Testis (tissue), 3 donors: ENCODE data around the gene FLT4. TPM values are rescaled to one million over a fixed set of nuclear protein-coding genes. Genes with fewer than 3 reads are reported as not detected.

Source experiments
- DNase-seq: peaks from one replicate; pipeline ENCODE4 v3.0.0-alpha.2; 2019
- H3K27ac ChIP-seq, 2 donors: fragments of 200-600 bp; sonication (generic); one replicate each; pipeline ENCODE4 v1.5.1; 2019
- H3K27me3 ChIP-seq: fragments of 200-600 bp; sonication (generic); one replicate; pipeline ENCODE4 v1.5.1; 2019
- H3K36me3 ChIP-seq: fragments of 200-600 bp; sonication (generic); one replicate; pipeline ENCODE4 v1.5.1; 2017; ENCODE audit warnings: low read depth; ENCODE audit errors: missing control alignments
- H3K4me1 ChIP-seq: fragments of 200-600 bp; sonication (generic); one replicate; pipeline ENCODE4 v1.5.1; 2019
- H3K4me3 ChIP-seq, 2 donors: fragments of 200-600 bp; sonication (generic); one replicate each; pipeline ENCODE4 v1.5.1; 2017 to 2019
- H3K9me3 ChIP-seq: fragments of 200-600 bp; sonication (generic); one replicate; pipeline ENCODE4 v1.5.1; 2017
- POLR2A ChIP-seq: fragments of 450-650 bp; IDR thresholded peaks from one replicate; pipeline ENCODE4 v1.6.1; 2017; ENCODE audit warnings: antibody characterized with exemption, mild to moderate bottlenecking, moderate library complexity
- WGBS, 2 donors: methylation state at CpG; one replicate each; pipeline ENCODE4 v1.1.5; 2018; 5-methylcytosine and 5-hydroxymethylcytosine counted together
- intact Hi-C: fragments of 100-400 bp; cut with DNase I; formaldehyde crosslinking; loops from one replicate; pipeline ENCODE4 v1.15.1; 2023; ENCODE audit warnings: low total_unique reads
- polyA plus RNA-seq: library from polyadenylated mRNA; stranded (reverse); fragments of 350-450 nt; fragmentation: Illumina TruSeq; extraction: RNeasy Lipid Tissue Mini Kit (QIAGEN cat#74804); gene quantifications from one replicate; pipeline ENCODE4 v1.2.3, GENCODE V29; 2014; ENCODE audit warnings: low read depth, low replicate concordance; ENCODE audit not compliant: insufficient read depth
- total RNA-seq, 2 donors: library from RNA; depleted of rRNA; stranded (reverse); fragments of >200 nt; gene quantifications; one replicate each; pipeline ENCODE4 v1.2.3, GENCODE V29; 2016
- TF ChIP-seq, protein P1 (sequence below), 3 experiments: fragments of 450-650 bp in 2 of 3; fragments of 200-600 bp in 1 of 3; sonication (generic) in 1 of 3; IDR thresholded peaks; one replicate each; pipeline ENCODE4 v1.5.1; 2016 to 2019; ENCODE audit warnings: antibody characterized with exemption in 3 of 3, mild to moderate bottlenecking in 2 of 3, moderate library complexity in 1 of 3

Gene FLT4
- total and polyA plus RNA-seq, 3 donors from 2014 or later: 11.9 to 24.2 (median 23.5) TPM

DNA sequence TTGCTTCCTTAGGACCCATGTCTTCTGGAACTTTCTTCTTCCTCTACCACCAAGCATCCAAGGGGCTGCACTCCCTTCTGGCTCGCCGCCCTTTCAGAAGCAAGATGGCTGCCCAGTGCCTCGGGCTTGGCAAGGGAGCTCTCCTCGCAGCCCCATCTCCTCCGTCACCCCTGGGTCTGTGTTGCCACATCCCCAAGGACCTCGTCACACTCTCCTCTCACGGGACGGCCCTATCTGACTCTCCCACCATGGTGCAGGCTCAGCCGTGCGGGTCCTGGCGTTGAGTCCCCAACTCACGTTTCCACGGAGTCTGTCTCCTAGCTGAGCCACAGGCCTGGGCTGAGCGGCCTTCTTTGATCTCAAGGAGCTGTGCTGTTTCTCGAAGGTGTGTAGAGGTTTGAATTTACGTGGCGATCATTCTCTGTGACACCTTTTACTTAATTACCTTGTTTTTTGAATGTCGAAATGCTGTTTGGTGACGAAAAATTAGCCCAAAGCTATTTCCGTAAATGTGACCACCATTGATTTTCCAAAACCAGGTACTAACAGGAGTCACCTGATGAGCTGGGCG lies 43.1 kb downstream of the FLT4 start:
- Histone ChIP-seq H3K36me3 (no peaks in the 10 kb centered on the region), H3K4me3 (no peak overlapping the region), H3K9me3 (no peaks in the 10 kb centered on the region), H3K27me3 (no peaks in the 10 kb centered on the region), H3K4me1 (peaks cover 10% of the 10 kb centered on the region), H3K27ac (no peak overlapping the region)
- 80 to 87% methylated on average over 21 of the region's 21 CpGs for WGBS, 2 donors
- no peak for DNase-seq
- no peak for TF ChIP-seq POLR2A
- TF ChIP-seq, protein P1, sequence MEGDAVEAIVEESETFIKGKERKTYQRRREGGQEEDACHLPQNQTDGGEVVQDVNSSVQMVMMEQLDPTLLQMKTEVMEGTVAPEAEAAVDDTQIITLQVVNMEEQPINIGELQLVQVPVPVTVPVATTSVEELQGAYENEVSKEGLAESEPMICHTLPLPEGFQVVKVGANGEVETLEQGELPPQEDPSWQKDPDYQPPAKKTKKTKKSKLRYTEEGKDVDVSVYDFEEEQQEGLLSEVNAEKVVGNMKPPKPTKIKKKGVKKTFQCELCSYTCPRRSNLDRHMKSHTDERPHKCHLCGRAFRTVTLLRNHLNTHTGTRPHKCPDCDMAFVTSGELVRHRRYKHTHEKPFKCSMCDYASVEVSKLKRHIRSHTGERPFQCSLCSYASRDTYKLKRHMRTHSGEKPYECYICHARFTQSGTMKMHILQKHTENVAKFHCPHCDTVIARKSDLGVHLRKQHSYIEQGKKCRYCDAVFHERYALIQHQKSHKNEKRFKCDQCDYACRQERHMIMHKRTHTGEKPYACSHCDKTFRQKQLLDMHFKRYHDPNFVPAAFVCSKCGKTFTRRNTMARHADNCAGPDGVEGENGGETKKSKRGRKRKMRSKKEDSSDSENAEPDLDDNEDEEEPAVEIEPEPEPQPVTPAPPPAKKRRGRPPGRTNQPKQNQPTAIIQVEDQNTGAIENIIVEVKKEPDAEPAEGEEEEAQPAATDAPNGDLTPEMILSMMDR (IDR thresholded peaks at IDR 0.05): no peak
- intact Hi-C loops: no loop called here

DNA sequence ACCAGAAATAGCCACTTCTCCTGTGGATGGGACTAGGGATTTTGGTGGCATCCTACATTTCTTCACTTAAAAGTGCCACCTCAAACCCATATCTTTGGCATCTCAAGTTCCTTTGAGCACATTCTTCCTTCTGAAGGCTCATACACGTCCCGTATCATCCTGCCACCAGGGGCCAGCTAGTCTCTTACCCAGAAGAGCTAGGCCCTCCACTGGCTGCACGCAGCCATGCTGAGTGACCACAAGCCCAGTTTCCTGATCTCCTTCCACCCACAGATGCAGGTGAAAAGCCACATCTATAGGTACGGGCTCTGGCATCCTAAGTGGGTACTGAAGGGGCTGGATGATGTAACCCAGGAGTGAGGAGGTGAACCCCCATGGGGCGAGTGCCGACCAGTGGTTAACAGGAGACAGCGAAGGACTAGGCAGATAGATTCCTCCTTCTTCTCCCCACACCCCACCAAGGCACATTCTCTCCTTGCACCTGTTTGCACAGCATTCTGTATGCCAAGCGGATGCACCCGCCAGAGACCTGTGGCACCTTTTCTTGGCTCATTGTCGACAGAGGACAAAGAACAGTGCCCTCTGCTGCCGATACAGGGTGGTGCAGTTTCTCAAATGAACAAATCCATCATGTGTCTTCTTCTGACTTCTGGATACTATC lies 43.7 kb downstream of the FLT4 start:
- H3K4me1 ChIP-seq: peaks cover 10% of the 10 kb centered on the region
- no peak overlapping the region for H3K4me3 ChIP-seq
- H3K36me3 ChIP-seq: no peaks in the 10 kb centered on the region
- no peak overlapping the region for H3K27ac ChIP-seq
- no peaks in the 10 kb centered on the region for H3K9me3 ChIP-seq
- no peak for TF ChIP-seq POLR2A
- TF ChIP-seq, protein P1 (IDR thresholded peaks at IDR 0.05): peak; percentile 50 to 69 (median 67)
- peak; percentile 82 for DNase-seq
- intact Hi-C loops: no loop called here
- 70 to 81% methylated on average over 11 of the region's 11 CpGs for WGBS, 2 donors
- no peaks in the 10 kb centered on the region for H3K27me3 ChIP-seq

DNA sequence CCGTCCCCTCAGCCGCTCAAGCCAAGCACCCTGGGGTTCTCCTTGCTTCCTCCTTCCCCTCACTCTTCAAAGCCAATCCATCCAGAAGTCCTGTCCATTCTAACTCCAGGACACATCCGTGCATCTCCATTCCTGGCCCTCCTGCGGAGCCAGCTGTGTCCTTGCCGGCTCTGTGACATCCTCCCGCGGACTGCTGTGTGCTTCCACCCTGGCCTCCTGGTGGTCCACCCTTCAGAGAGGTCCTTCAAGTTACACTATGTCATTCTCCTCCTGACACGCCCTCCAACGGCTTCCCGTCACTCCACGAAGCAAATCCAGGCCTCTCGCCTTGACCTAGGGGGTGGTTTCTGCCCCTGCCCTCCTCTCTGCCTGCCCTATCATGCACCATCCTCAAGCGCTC lies 45.1 kb downstream of the FLT4 start:
- Histone ChIP-seq H3K4me3 (no peak overlapping the region), H3K9me3 (no peaks in the 10 kb centered on the region), H3K36me3 (no peaks in the 10 kb centered on the region), H3K4me1 (peaks cover 10% of the 10 kb centered on the region), H3K27me3 (no peaks in the 10 kb centered on the region), H3K27ac (no peak overlapping the region)
- no peak for DNase-seq
- intact Hi-C loops: no loop called here
- 88 to 89% methylated on average over 13 of the region's 13 CpGs for WGBS, 2 donors
- TF ChIP-seq, protein P1 (IDR thresholded peaks at IDR 0.05): no peak
- no peak for TF ChIP-seq POLR2A

DNA sequence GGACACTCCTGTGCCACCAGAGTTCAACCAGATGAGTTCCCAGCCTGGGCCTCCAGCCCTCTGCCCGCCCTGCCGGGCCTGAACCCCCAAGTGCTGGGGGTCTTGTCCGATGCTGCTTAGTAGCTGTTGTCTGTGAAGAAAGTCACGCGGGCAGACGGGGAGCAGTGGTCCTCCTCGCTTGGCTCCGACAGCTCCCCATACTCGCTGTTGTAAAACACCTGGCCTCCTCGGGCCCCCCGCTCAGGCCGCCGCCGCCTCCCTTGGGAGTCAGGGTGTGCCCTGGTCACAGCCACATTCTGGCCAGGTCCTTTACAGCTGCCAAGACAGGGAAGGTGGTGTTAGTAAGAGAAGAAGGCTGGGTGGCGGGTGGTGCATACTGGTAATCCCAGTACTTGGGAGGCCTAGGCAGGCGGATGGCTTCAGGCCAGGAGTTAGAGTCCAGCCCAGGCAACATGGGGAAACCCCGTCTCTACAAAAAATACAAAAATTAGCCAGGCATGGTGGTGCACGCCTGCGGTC lies 46.3 kb downstream of the FLT4 start:
- intact Hi-C loops: no loop called here
- Histone ChIP-seq H3K4me1 (peaks cover 10% of the 10 kb centered on the region), H3K9me3 (no peaks in the 10 kb centered on the region), H3K36me3 (no peaks in the 10 kb centered on the region), H3K4me3 (no peak overlapping the region), H3K27me3 (no peaks in the 10 kb centered on the region), H3K27ac (no peak overlapping the region)
- no peak for DNase-seq
- 87 to 90% methylated on average over 15 to 19 of the region's 19 CpGs for WGBS, 2 donors
- TF ChIP-seq POLR2A: no peak
- TF ChIP-seq, protein P1 (IDR thresholded peaks at IDR 0.05): no peak
